ENCODE measurements around the gene MTHFS.

The MTHFS gene

GRCh38 chr15:79815468-79815867 is 81.3 kb downstream of the MTHFS start:
- CTCF ChIA-PET: interaction anchor here (1.3 kb wide), 1 partner anchor 28 kb away, joined by 3 read pairs; no protein-coding TSS in a partner anchor

DNA sequence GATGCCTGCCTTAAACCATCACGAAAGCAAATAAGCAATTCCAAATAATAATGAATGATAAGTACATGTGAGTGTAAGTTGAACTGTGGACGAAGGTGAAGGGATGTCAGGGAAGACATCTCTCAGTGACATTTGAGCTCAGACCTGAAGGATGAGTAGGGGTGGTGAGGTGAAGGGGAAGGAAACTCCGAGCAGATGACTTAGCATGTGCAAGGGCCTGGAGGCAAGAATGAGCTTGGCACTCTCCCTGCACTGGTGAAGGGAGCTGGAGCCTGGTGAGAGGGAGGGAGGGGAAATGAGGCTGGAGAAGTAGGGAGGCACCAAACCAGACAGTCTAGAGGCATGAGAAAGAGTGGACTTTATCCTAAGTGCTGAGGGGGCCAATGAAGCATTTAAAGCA is 84.3 kb downstream of the MTHFS start:
- no peaks in the 10 kb centered on the region for H3K27me3 ChIP-seq (replicated peaks in 2 of 5; ENCODE audit: control insufficient read depth in 4 of 5, insufficient read depth in 5 of 5, low read length in 4 of 5)
- WGBS (ENCODE audit: insufficient coverage): 78% methylated on average over 2 of the region's 3 CpGs
- H3K4me1 ChIP-seq (ENCODE audit: control extremely low read depth in 1 of 4, control insufficient read depth in 4 of 4, insufficient read depth in 4 of 4, low read length in 3 of 4): peaks cover 0 to 33% (median 13%) of the 10 kb centered on the region in 4 experiments
- H3K9me3 ChIP-seq (ENCODE audit: control extremely low read depth in 1 of 5, control insufficient read depth in 4 of 5, insufficient read depth in 2 of 5, low read depth in 1 of 5, low read length in 4 of 5): peaks cover 0 to 4% (median 0%) of the 10 kb centered on the region in 5 experiments
- DNase-seq: no peak
- no peaks in the 10 kb centered on the region for H3K36me3 ChIP-seq (ENCODE audit: control insufficient read depth in 4 of 4, insufficient read depth in 4 of 4, low read length in 3 of 4)
- POLR2A ChIA-PET: no interaction called here
- CTCF ChIA-PET: interaction anchor here (0.6 kb wide), 1 partner anchor 16 kb away, joined by 3 read pairs; no protein-coding TSS in a partner anchor
- H3K27ac ChIP-seq (ENCODE audit: insufficient read depth in 1 of 2, low read depth in 1 of 2, low read length in 2 of 2, poor library complexity in 1 of 2, severe bottlenecking in 2 of 2): no peak overlapping the region
- H3K4me3 ChIP-seq (ENCODE audit: control insufficient read depth in 1 of 7, extremely low read depth in 1 of 7, insufficient read depth in 4 of 7, low read depth in 2 of 7, low read length in 6 of 7): no peak overlapping the region

More at GRCh38 chr15:79815468-79815867, 81.3 kb downstream of the MTHFS start:
- H3K4me3 ChIP-seq (ENCODE audit: control insufficient read depth in 1 of 7, extremely low read depth in 1 of 7, insufficient read depth in 4 of 7, low read depth in 2 of 7, low read length in 6 of 7): no peak overlapping the region
- no peaks in the 10 kb centered on the region for H3K27me3 ChIP-seq (replicated peaks in 2 of 5; ENCODE audit: control insufficient read depth in 4 of 5, insufficient read depth in 5 of 5, low read length in 4 of 5)
- H3K9me3 ChIP-seq (ENCODE audit: control extremely low read depth in 1 of 5, control insufficient read depth in 4 of 5, insufficient read depth in 2 of 5, low read depth in 1 of 5, low read length in 4 of 5): peaks cover 0 to 3% (median 2%) of the 10 kb centered on the region in 5 experiments
- 94% methylated on average over 5 of the region's 5 CpGs for WGBS (ENCODE audit: insufficient coverage)
- H3K27ac ChIP-seq (ENCODE audit: insufficient read depth in 1 of 2, low read depth in 1 of 2, low read length in 2 of 2, poor library complexity in 1 of 2, severe bottlenecking in 2 of 2): no peak overlapping the region
- H3K4me1 ChIP-seq (ENCODE audit: control extremely low read depth in 1 of 4, control insufficient read depth in 4 of 4, insufficient read depth in 4 of 4, low read length in 3 of 4): peaks cover 0 to 34% (median 13%) of the 10 kb centered on the region in 4 experiments
- POLR2A ChIA-PET: no interaction called here
- no peaks in the 10 kb centered on the region for H3K36me3 ChIP-seq (ENCODE audit: control insufficient read depth in 4 of 4, insufficient read depth in 4 of 4, low read length in 3 of 4)
- DNase-seq: no peak

- no peaks in the 10 kb centered on the region for H3K27me3 ChIP-seq (replicated peaks in 2 of 5; ENCODE audit: control insufficient read depth in 4 of 5, insufficient read depth in 5 of 5, low read length in 4 of 5)
- H3K27ac ChIP-seq (ENCODE audit: insufficient read depth in 1 of 2, low read depth in 1 of 2, low read length in 2 of 2, poor library complexity in 1 of 2, severe bottlenecking in 2 of 2): no peak overlapping the region
- CTCF ChIA-PET: no interaction called here
- WGBS (ENCODE audit: insufficient coverage): over 99% methylated on average over 9 of the region's 15 CpGs
- no peak for DNase-seq
- POLR2A ChIA-PET: no interaction called here
- H3K4me1 ChIP-seq (ENCODE audit: control extremely low read depth in 1 of 4, control insufficient read depth in 4 of 4, insufficient read depth in 4 of 4, low read length in 3 of 4): peaks cover 0 to 26% (median 11%) of the 10 kb centered on the region in 4 experiments
- no peak overlapping the region for H3K4me3 ChIP-seq (ENCODE audit: control insufficient read depth in 1 of 7, extremely low read depth in 1 of 7, insufficient read depth in 4 of 7, low read depth in 2 of 7, low read length in 6 of 7)
- no peaks in the 10 kb centered on the region for H3K36me3 ChIP-seq (ENCODE audit: control insufficient read depth in 4 of 4, insufficient read depth in 4 of 4, low read length in 3 of 4)
- H3K9me3 ChIP-seq (ENCODE audit: control extremely low read depth in 1 of 5, control insufficient read depth in 4 of 5, insufficient read depth in 2 of 5, low read depth in 1 of 5, low read length in 4 of 5): peaks cover 0 to 4% (median 0%) of the 10 kb centered on the region in 5 experiments
Measured at GRCh38 chr15:79811406-79812405, 85.1 kb downstream of the MTHFS start.

GRCh38 chr15:79804838-79805237 is 92.0 kb downstream of the MTHFS start:
- no peak for DNase-seq
- Histone ChIP-seq H3K4me3 (ENCODE audit: control insufficient read depth in 1 of 7, extremely low read depth in 1 of 7, insufficient read depth in 4 of 7, low read depth in 2 of 7, low read length in 6 of 7) (no peak overlapping the region), H3K27me3 (replicated peaks in 2 of 5; ENCODE audit: control insufficient read depth in 4 of 5, insufficient read depth in 5 of 5, low read length in 4 of 5) (peaks cover 0 to 2% (median 0%) of the 10 kb centered on the region in 5 experiments), H3K9me3 (ENCODE audit: control extremely low read depth in 1 of 5, control insufficient read depth in 4 of 5, insufficient read depth in 2 of 5, low read depth in 1 of 5, low read length in 4 of 5) (peaks cover 0 to 4% (median 0%) of the 10 kb centered on the region in 5 experiments), H3K4me1 (ENCODE audit: control extremely low read depth in 1 of 4, control insufficient read depth in 4 of 4, insufficient read depth in 4 of 4, low read length in 3 of 4) (no peaks in the 10 kb centered on the region), H3K27ac (ENCODE audit: insufficient read depth in 1 of 2, low read depth in 1 of 2, low read length in 2 of 2, poor library complexity in 1 of 2, severe bottlenecking in 2 of 2) (no peak overlapping the region), H3K36me3 (ENCODE audit: control insufficient read depth in 4 of 4, insufficient read depth in 4 of 4, low read length in 3 of 4) (no peaks in the 10 kb centered on the region)
- 100% methylated on average over 1 of the region's 2 CpGs for WGBS (ENCODE audit: insufficient coverage)
- ChIA-PET CTCF (no interaction called here), POLR2A (no interaction called here)

DNA sequence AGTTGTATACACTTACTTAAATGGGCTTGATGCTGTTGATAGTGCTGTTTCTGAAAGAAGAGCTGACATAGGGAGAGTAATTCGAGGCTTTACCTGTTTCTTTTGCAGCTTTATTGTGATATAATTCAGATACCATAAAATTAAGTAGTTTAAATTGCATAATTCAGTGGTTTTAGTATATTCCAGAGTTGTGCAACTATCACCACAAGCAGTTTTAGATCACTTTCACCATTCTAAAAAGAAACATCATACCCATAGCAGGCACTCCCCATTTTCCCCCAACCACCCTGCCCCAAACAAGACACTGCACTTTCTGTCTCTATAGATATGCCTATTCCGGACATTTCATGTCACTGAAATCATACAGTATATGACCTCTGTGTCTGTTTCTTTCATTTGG is 98.5 kb downstream of the MTHFS start:
- H3K9me3 ChIP-seq (ENCODE audit: control extremely low read depth in 1 of 5, control insufficient read depth in 4 of 5, insufficient read depth in 2 of 5, low read depth in 1 of 5, low read length in 4 of 5): no peaks in the 10 kb centered on the region
- ChIA-PET CTCF (interaction anchor here (1.2 to 1.7 kb wide), 2 partner anchors 30 to 34 kb away, joined by 3 to 4 read pairs; no protein-coding TSS in a partner anchor), POLR2A (interaction anchor here (0.6 kb wide), 1 partner anchor 632 kb away, joined by 5 read pairs; no protein-coding TSS in a partner anchor)
- H3K27me3 ChIP-seq (replicated peaks in 2 of 5; ENCODE audit: control insufficient read depth in 4 of 5, insufficient read depth in 5 of 5, low read length in 4 of 5): peaks cover 0 to 2% (median 0%) of the 10 kb centered on the region in 5 experiments
- H3K4me3 ChIP-seq (ENCODE audit: control insufficient read depth in 1 of 7, extremely low read depth in 1 of 7, insufficient read depth in 4 of 7, low read depth in 2 of 7, low read length in 6 of 7): no peak overlapping the region
- no peaks in the 10 kb centered on the region for H3K36me3 ChIP-seq (ENCODE audit: control insufficient read depth in 4 of 4, insufficient read depth in 4 of 4, low read length in 3 of 4)
- no peak overlapping the region for H3K27ac ChIP-seq (ENCODE audit: insufficient read depth in 1 of 2, low read depth in 1 of 2, low read length in 2 of 2, poor library complexity in 1 of 2, severe bottlenecking in 2 of 2)
- no CpG with 5 or more reads among the region's 2 CpGs for WGBS (ENCODE audit: insufficient coverage)
- H3K4me1 ChIP-seq (ENCODE audit: control extremely low read depth in 1 of 4, control insufficient read depth in 4 of 4, insufficient read depth in 4 of 4, low read length in 3 of 4): no peaks in the 10 kb centered on the region
- peak; percentile 8 to 45 (median 43) for DNase-seq

Data from common myeloid progenitor, CD34-positive (primary cell).